C4-2B (cell line): ENCODE measurements around the gene FAM118A.

Source experiments
- ZFX ChIP-seq: fragments of 450-650 bp; IDR thresholded peaks from 2 replicates; pipeline ENCODE4 v1.6.1; 2017
- TF ChIP-seq, protein P1 (sequence below): fragments of 450-650 bp; conservative IDR thresholded peaks from 2 replicates; pipeline ENCODE4 v1.5.1; 2017; ENCODE audit warnings: mild to moderate bottlenecking

DNA sequence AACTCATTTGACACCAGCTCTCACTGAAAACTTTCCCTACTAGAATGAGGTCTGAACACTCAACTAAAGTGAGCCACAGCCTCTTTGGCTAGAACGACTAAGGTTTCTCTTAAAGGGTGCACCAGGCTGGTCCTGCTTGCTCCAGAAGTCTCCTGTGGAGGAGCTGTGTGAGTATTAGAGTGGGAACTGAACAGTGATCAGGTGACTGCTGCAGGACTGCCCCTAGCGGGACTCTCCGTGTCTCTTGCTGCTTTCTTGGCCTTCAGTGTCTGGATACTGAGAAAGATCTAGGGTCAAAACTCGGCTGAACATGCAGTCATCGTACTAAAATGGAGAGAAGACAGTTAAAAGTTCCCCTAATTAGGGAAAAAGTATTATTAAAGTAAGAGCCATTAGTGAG is 34.6 kb downstream of the FAM118A start:
- TF ChIP-seq, protein P1, sequence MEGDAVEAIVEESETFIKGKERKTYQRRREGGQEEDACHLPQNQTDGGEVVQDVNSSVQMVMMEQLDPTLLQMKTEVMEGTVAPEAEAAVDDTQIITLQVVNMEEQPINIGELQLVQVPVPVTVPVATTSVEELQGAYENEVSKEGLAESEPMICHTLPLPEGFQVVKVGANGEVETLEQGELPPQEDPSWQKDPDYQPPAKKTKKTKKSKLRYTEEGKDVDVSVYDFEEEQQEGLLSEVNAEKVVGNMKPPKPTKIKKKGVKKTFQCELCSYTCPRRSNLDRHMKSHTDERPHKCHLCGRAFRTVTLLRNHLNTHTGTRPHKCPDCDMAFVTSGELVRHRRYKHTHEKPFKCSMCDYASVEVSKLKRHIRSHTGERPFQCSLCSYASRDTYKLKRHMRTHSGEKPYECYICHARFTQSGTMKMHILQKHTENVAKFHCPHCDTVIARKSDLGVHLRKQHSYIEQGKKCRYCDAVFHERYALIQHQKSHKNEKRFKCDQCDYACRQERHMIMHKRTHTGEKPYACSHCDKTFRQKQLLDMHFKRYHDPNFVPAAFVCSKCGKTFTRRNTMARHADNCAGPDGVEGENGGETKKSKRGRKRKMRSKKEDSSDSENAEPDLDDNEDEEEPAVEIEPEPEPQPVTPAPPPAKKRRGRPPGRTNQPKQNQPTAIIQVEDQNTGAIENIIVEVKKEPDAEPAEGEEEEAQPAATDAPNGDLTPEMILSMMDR, result no peak
- TF ChIP-seq ZFX, result no peak
